ENCODE measurements around the gene FITM1.

Gene FITM1

GRCh38 chr14:24151404-24152080 is 21.1 kb downstream of the FITM1 start:
- Mint-ChIP-seq H3K27me3 (no peaks in the 10 kb centered on the region), H3K27ac (no peak overlapping the region), H3K9me3 (no peaks in the 10 kb centered on the region), H3K36me3 (peaks cover 8% of the 10 kb centered on the region), H3K4me1 (peaks cover 29% of the 10 kb centered on the region), H3K4me3 (no peak overlapping the region)

DNA sequence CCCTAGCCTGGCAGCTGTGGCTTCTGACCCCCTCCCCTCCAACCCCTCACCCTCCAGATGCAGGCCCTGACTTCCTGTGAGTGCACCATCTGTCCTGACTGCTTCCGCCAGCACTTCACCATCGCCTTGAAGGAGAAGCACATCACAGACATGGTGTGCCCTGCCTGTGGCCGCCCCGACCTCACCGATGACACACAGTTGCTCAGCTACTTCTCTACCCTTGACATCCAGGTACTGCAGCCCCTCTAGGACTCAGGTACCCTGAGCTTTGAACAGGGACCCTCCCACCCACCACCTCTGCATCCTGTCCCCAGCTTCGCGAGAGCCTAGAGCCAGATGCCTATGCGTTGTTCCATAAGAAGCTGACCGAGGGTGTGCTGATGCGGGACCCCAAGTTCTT is 24.6 kb downstream of the FITM1 start:
- Mint-ChIP-seq H3K36me3 (peaks cover 8% of the 10 kb centered on the region), H3K4me3 (no peak overlapping the region), H3K9me3 (no peaks in the 10 kb centered on the region), H3K27me3 (no peaks in the 10 kb centered on the region), H3K4me1 (peaks cover 13% of the 10 kb centered on the region), H3K27ac (no peak overlapping the region)

GRCh38 chr14:24156840-24157239 is 26.4 kb downstream of the FITM1 start:
- Mint-ChIP-seq H3K27ac (peak overlapping the region; percentile 0), H3K9me3 (no peaks in the 10 kb centered on the region), H3K27me3 (no peaks in the 10 kb centered on the region), H3K36me3 (peaks cover 5% of the 10 kb centered on the region), H3K4me3 (no peak overlapping the region), H3K4me1 (peaks cover 18% of the 10 kb centered on the region)

GRCh38 chr14:24157331-24157730 is 26.9 kb downstream of the FITM1 start:
- no peaks in the 10 kb centered on the region for H3K9me3 Mint-ChIP-seq
- peak overlapping the region; percentile 0 for H3K27ac Mint-ChIP-seq
- no peak overlapping the region for H3K4me3 Mint-ChIP-seq
- H3K36me3 Mint-ChIP-seq: peaks cover 7% of the 10 kb centered on the region
- H3K27me3 Mint-ChIP-seq: no peaks in the 10 kb centered on the region
- H3K4me1 Mint-ChIP-seq: peaks cover 23% of the 10 kb centered on the region

DNA sequence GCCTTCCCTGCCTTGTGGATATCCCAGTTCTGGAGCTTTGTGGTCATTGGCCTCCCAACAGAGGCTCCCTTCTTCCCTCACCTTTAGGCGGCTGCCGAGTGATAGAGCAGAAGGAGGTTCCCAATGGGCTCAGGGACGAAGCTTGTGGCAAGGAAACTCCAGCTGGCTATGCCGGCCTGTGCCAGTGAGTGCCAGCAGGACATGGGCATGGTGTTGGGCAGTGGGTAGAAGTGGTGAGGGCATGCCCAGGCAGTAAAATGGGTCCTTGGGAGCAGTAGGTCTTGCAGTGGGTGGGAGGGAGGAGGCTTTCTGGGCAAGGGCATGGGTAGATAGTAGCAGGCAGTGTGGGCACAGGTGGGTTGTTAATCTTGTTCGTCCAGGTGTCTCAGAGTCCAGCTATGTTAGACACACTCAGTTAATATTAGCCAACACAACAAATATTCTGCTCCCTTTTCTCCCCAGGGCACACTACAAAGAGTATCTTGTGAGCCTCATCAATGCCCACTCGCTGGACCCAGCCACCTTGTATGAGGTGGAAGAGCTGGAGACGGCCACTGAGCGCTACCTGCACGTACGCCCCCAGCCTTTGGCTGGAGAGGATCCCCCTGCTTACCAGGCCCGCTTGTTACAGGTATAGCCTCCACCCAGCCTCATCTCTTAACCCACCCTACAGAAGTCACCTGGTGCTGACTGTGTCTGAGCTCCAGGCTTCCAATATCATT is 29.5 kb downstream of the FITM1 start:
- H3K4me3 Mint-ChIP-seq: peak overlapping the region; percentile 33

GRCh38 chr14:24160499-24160849 is 30.0 kb downstream of the FITM1 start:
- Mint-ChIP-seq H3K4me1 (peaks cover 52% of the 10 kb centered on the region), H3K36me3 (peaks cover 17% of the 10 kb centered on the region), H3K27ac (peak overlapping the region; percentile 100), H3K4me3 (peak overlapping the region; percentile 33), H3K9me3 (no peaks in the 10 kb centered on the region), H3K27me3 (no peaks in the 10 kb centered on the region)

More for the DNA sequence above, 29.5 kb downstream of the FITM1 start:
- Mint-ChIP-seq H3K27ac (peak overlapping the region; percentile 93), H3K4me1 (peaks cover 47% of the 10 kb centered on the region), H3K27me3 (no peaks in the 10 kb centered on the region), H3K9me3 (no peaks in the 10 kb centered on the region), H3K36me3 (peaks cover 17% of the 10 kb centered on the region)

DNA sequence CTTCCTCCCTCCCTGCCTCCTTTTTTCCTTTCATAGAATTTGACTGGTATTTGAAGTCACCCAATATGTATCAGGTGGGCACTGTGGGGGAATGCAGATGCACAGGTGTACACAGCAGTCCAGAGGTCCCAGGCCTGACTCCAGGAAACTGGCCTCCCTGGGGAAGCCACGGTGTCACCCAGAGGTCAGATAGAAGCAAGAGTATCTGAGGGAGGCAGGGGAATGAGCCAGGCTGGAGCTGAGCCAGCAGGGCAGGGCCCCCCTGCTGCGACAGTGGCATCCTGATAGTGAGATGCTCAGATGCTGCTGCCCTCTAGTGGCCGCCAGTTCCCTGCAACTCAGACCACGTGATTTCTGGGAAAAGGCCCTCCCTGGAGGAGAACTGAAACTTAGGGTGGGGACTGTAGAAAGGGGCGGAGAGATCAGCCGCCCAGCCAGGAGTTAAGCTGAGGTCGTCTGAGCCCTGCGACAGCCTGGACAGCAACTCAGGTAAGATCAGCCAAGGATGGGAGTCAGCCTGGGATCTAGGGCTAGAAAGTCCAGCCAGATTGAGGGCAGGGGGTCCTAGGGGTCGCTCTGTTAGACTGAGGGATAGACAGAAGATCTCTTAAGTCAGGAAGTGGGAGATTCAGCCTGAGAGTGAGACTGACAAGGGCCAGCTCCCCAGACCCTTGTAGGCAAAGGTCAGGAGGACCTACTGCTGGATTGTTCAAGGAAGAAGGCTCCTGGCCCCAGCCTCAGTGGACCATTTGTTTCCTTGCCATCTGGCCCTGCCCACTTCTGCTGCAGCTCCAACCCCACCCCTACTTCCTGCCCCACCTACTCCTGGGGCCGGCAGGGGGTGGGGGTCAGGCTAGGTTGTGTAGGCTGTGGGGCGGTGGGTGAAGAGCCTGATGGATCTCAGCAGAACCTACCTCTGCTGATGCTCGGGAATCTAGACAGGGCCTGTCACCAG is 30.7 kb downstream of the FITM1 start, which contains the start of gene IRF9:
Gene IRF9, plus strand, starts transcription at position 416 of the 955 bp plus-strand sequence. CDS start 880 bp downstream, outside the sequence.
- peak within 1 kb of the TSS; percentile 100 for H3K27ac Mint-ChIP-seq
- H3K9me3 Mint-ChIP-seq: no peaks in the 10 kb centered on the region
- peaks cover 19% of the 10 kb centered on the region for H3K36me3 Mint-ChIP-seq
- no peaks in the 10 kb centered on the region for H3K27me3 Mint-ChIP-seq
- H3K4me3 Mint-ChIP-seq: peak within 1 kb of the TSS; percentile 98
- H3K4me1 Mint-ChIP-seq: peaks cover 58% of the 10 kb centered on the region

DNA sequence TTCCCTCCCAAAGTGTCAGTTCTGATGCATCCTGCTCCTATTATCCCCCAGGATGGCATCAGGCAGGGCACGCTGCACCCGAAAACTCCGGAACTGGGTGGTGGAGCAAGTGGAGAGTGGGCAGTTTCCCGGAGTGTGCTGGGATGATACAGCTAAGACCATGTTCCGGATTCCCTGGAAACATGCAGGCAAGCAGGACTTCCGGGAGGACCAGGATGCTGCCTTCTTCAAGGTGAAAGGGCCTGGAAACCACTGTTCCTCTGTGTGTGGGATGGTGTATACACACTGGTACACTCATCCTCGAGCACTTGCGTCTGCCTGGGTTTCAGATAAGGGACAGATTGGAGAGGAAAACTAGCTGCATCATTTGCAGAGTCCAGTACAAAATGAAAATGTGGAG is 31.6 kb downstream of the FITM1 start:
- H3K9me3 Mint-ChIP-seq: no peaks in the 10 kb centered on the region
- peak overlapping the region; percentile 100 for H3K27ac Mint-ChIP-seq
- peaks cover 64% of the 10 kb centered on the region for H3K4me1 Mint-ChIP-seq
- H3K27me3 Mint-ChIP-seq: no peaks in the 10 kb centered on the region
- H3K36me3 Mint-ChIP-seq: peaks cover 23% of the 10 kb centered on the region
- peak overlapping the region; percentile 98 for H3K4me3 Mint-ChIP-seq

DNA sequence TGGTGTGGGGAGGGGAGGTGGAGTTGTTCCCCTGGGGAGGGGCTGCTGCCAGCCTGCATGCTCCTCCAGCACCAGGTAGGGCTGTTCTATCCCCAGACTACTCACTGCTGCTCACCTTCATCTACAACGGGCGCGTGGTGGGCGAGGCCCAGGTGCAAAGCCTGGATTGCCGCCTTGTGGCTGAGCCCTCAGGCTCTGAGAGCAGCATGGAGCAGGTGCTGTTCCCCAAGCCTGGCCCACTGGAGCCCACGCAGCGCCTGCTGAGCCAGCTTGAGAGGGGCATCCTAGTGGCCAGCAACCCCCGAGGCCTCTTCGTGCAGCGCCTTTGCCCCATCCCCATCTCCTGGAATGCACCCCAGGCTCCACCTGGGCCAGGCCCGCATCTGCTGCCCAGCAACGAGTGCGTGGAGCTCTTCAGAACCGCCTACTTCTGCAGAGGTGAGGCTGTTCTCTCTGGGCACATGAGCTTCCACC is 34.1 kb downstream of the FITM1 start:
- Mint-ChIP-seq H3K4me3 (peak overlapping the region; percentile 15), H3K4me1 (peaks cover 74% of the 10 kb centered on the region), H3K9me3 (no peaks in the 10 kb centered on the region), H3K27ac (peak overlapping the region; percentile 77), H3K36me3 (peaks cover 32% of the 10 kb centered on the region), H3K27me3 (no peaks in the 10 kb centered on the region)

GRCh38 chr14:24165785-24166184 is 35.3 kb downstream of the FITM1 start:
- no peaks in the 10 kb centered on the region for H3K9me3 Mint-ChIP-seq
- peaks cover 69% of the 10 kb centered on the region for H3K4me1 Mint-ChIP-seq
- peak overlapping the region; percentile 30 for H3K27ac Mint-ChIP-seq
- no peaks in the 10 kb centered on the region for H3K27me3 Mint-ChIP-seq
- H3K36me3 Mint-ChIP-seq: peaks cover 34% of the 10 kb centered on the region
- peak overlapping the region; percentile 23 for H3K4me3 Mint-ChIP-seq

DNA sequence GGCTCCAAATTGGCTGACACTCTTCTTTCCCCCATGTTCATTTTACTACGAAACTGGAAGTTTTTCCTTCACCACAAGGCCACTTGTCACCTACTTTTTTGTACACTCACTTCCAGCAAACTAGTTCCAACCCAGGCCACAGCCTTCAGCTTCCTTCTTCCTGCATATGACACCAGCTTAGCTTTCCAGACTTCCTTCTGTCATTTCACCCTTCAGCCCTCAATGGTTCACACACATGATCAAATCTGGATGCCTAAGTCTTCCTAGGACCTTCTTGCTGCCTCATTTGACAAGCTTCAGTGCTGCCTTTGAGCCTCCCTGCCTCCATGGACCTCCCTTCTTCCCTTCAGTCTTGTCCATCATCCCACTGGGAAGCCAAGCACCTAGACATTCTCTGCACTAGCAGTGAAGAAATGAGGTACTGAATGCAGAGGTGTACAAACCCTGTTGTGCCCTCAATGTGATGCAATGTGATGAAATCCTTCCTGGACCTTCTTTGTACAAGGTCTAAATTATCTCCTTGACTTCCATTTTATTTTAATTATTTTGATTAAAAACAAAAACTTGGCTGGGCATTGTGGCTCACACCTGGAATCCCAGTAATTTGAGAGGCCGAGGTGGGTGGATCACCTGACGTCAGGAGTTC is 37.1 kb downstream of the FITM1 start:
- H3K4me1 Mint-ChIP-seq: peaks cover 68% of the 10 kb centered on the region

DNA sequence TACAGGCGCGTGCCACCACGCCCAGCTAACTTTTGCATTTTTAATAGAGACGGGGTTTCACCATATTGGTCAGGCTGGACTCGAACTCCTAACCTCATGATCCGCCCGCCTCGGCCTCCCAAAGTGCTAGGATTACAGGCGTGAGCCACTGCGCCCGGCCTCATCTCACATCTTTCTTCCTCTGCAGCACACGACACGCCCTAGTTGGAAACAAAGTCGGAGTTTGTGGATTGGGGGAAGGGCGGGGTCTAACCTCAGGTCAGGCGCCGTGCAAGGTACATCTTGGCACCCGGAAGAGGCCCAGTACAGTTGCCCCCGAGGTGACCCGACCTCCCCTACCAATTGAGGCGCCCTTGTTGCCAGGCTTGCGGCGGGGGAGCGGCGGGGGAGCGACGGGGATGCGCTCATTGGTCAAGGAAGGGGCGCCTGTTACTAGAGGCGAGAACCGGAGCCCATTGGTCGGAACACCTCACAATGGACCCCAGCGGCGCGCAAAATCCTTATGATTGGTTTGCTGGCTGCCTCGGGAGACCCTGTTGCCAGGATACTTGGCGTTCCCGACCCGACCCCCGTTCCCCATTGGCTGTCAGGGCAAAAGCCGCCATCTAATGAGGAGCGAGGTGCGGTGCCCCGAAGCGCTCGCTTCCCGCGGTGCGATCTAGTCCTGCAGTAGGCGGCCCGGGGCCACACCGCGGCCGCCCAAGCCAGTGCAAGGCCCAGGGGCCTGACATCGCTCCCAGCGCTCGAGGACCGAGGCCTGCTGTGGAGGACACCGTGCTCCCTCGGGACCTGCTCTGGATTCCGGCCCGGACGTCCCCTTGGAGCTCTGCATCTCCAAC is 41.2 kb downstream of the FITM1 start, which contains the start of gene REC8:
Gene REC8, plus strand, starts transcription at position 659 of the 839 bp plus-strand sequence. CDS start 473 bp downstream, outside the sequence.
- Mint-ChIP-seq H3K27ac (peak within 1 kb of the TSS; percentile 62), H3K36me3 (peaks cover 14% of the 10 kb centered on the region), H3K27me3 (no peaks in the 10 kb centered on the region), H3K9me3 (no peaks in the 10 kb centered on the region), H3K4me1 (peaks cover 34% of the 10 kb centered on the region), H3K4me3 (peak within 1 kb of the TSS; percentile 84)

More for the DNA sequence above, 37.1 kb downstream of the FITM1 start:
- Mint-ChIP-seq H3K9me3 (no peaks in the 10 kb centered on the region), H3K4me3 (no peak overlapping the region), H3K36me3 (peaks cover 29% of the 10 kb centered on the region), H3K27me3 (no peaks in the 10 kb centered on the region), H3K27ac (peak overlapping the region; percentile 94)

DNA sequence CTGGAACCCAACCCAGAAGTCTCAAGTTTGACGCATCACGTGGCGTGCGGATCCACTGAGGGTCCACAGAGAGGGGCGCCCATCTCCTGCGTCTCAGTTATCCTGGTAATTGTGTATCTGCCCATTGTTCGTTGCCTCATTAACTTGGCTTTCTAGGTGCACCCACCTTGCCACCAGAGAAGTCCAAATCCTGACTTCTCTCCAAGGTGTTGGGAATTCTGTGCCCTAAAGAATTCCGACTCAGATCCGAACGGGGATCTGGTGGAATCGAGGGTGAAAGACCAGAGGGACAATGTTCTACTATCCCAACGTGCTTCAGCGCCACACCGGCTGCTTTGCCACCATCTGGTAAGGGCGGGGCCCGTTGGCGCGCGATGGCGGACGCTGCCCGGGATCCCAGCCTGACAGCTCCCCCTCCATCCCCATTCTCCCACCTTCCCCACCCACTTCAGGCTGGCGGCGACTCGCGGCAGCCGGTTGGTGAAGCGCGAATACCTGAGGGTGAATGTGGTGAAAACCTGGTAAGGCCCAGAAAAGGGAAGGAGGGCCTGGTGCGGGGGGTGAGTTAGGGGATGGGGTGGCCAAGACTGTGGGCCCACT is 41.9 kb downstream of the FITM1 start:
- Mint-ChIP-seq H3K4me1 (peaks cover 33% of the 10 kb centered on the region), H3K36me3 (peaks cover 11% of the 10 kb centered on the region), H3K4me3 (peak overlapping the region; percentile 84), H3K27ac (no peak overlapping the region), H3K27me3 (no peaks in the 10 kb centered on the region), H3K9me3 (no peaks in the 10 kb centered on the region)

DNA sequence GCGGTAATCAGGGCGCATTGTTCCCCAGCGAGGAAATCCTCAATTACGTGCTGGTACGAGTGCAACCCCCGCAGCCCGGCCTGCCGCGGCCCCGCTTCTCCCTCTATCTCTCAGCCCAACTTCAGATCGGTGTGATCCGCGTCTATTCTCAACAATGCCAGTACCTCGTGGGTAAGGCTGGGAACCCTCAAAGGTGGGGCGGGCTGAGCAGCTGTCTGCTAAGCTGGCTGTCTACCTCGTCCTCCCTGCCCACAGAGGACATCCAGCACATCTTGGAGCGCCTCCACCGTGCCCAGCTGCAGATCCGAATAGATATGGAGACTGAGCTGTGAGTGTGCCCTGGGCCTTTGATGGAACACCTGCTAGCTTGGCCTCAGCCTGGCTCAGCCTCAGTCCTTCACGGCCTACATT is 42.4 kb downstream of the FITM1 start:
- Mint-ChIP-seq H3K4me3 (peak overlapping the region; percentile 15), H3K9me3 (no peaks in the 10 kb centered on the region), H3K27me3 (no peaks in the 10 kb centered on the region), H3K27ac (peak overlapping the region; percentile 32), H3K36me3 (peaks cover 8% of the 10 kb centered on the region), H3K4me1 (peaks cover 29% of the 10 kb centered on the region)

Measured in activated naive CD4-positive, alpha-beta T cell treated with anti-CD3 and anti-CD28 coated beads, Interleukin-2, amount 50 U/mL, for 24 hours (primary cell).